Left lung (tissue), 10 donors: Measurements from ENCODE around the gene BCL11B. TPM values are rescaled to one million over a fixed set of nuclear protein-coding genes. Genes with fewer than 3 reads are reported as not detected.

Source experiments
- ATAC-seq: fragments of 200-7000 bp; cut with Tn5 transposase; one replicate; pipeline ENCODE4 v1.9.1; 2020; ENCODE audit warnings: moderate library complexity
- DNase-seq, 4 donors: peaks; one replicate each; pipeline ENCODE4 v3.0.0-alpha.2; 2013 to 2020
- H3K27ac ChIP-seq, 2 donors: fragments of 200-600 bp; sonication (generic) in 1 of 2; one replicate each; pipeline versions ENCODE4 v1.5.0 to v1.8.0; 2020 to 2021
- H3K27me3 ChIP-seq, 2 donors: fragments of 200-600 bp; sonication (generic) in 1 of 2; one replicate each; pipeline versions ENCODE4 v1.5.0 to v1.8.0; 2020 to 2021
- H3K36me3 ChIP-seq, 2 donors: fragments of 200-600 bp; sonication (generic) in 1 of 2; one replicate each; pipeline versions ENCODE4 v1.5.0 to v1.8.0; 2020 to 2021
- H3K4me1 ChIP-seq, 2 donors: fragments of 200-600 bp; one replicate each; pipeline ENCODE4 v1.8.0; 2021
- H3K4me3 ChIP-seq, 2 donors: fragments of 200-600 bp; sonication (generic) in 1 of 2; one replicate each; pipeline versions ENCODE4 v1.5.0 to v1.8.0; 2020 to 2021; ENCODE audit warnings: mild to moderate bottlenecking in 1 of 2
- H3K9me3 ChIP-seq, 2 donors: fragments of 200-600 bp; sonication (generic) in 1 of 2; one replicate each; pipeline versions ENCODE4 v1.5.0 to v1.8.0; 2020 to 2021
- CTCF ChIP-seq, 2 donors: fragments of 200-600 bp; sonication (generic) in 1 of 2; IDR thresholded peaks; one replicate each; pipeline versions ENCODE4 v1.5.0 to v1.8.0; 2021; ENCODE audit warnings: antibody characterized with exemption in 2 of 2
- intact Hi-C, 2 donors: fragments of 100-400 bp; cut with DNase I; formaldehyde crosslinking; loops; one replicate each; pipeline versions ENCODE4 v1.11.2 to v1.14.2; 2022
- polyA plus RNA-seq, 6 donors: library from polyadenylated mRNA; unstranded; fragments of 120-200 nt; gene quantifications; one replicate each; pipeline ENCODE4 v1.2.1, GENCODE V29; 2013; ENCODE audit not compliant: insufficient read length in 6 of 6
- total RNA-seq, 2 donors: library from RNA; stranded (reverse); fragmentation: NEBNext Ultra II Directional; extraction: Animal tissue kit (Norgen Biotek cat#: 25700); gene quantifications; one replicate each; pipeline ENCODE4 v1.2.1, GENCODE V29; 2021
- donor health status: DM: no; HTN: yes; CAD: no.
- donor health status: DM: no; HTN: no; CAD: no.

BCL11B gene
- total and polyA plus RNA-seq, 8 donors, result 1.4 to 3.6 (median 3.2) TPM

DNA sequence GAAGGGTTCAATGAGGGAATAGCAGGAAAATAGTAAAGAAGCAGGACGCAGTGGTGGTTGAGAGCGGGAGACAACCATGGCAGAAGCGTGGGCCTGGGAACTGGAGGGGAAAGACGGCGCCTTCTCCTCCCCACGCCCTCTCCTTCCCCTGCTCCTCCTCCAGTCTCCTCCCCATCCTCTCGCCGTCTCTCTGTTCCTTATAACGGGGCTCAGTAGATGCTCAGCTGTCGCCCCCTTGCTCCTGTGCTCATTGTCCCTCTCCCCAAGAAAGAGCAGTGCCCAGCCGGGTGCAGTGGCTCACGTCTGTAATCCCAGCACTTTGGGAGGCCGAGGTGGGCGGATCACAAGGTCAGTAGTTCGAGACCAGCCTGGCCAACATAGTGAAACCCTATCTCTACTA lies 142.0 kb downstream of the BCL11B start:
- TF ChIP-seq CTCF (IDR thresholded peaks at IDR 0.05), result no peak
- intact Hi-C loops, result no loop called here
- DNase-seq, result no peak

GRCh38 chr14:99129211-99129696 lies 142.7 kb downstream of the BCL11B start:
- Histone ChIP-seq H3K36me3 (no peaks in the 10 kb centered on the region), H3K9me3 (no peaks in the 10 kb centered on the region), H3K27me3 (no peaks in the 10 kb centered on the region), H3K4me1 (peaks cover 0 to 13% of the 10 kb centered on the region in 2 donors), H3K27ac (no peak overlapping the region), H3K4me3 (no peak overlapping the region)
- TF ChIP-seq CTCF (IDR thresholded peaks at IDR 0.05), result no peak
- ATAC-seq (no peak), DNase-seq (no peak)
- intact Hi-C loops, result no loop called here

More for the DNA sequence above, 142.0 kb downstream of the BCL11B start:
- H3K4me3 ChIP-seq, result no peak overlapping the region
- no peaks in the 10 kb centered on the region for H3K27me3 ChIP-seq
- H3K4me1 ChIP-seq, result peaks cover 0 to 13% of the 10 kb centered on the region in 2 donors
- no peak overlapping the region for H3K27ac ChIP-seq
- H3K9me3 ChIP-seq, result no peaks in the 10 kb centered on the region
- no peak for ATAC-seq
- no peaks in the 10 kb centered on the region for H3K36me3 ChIP-seq

DNA sequence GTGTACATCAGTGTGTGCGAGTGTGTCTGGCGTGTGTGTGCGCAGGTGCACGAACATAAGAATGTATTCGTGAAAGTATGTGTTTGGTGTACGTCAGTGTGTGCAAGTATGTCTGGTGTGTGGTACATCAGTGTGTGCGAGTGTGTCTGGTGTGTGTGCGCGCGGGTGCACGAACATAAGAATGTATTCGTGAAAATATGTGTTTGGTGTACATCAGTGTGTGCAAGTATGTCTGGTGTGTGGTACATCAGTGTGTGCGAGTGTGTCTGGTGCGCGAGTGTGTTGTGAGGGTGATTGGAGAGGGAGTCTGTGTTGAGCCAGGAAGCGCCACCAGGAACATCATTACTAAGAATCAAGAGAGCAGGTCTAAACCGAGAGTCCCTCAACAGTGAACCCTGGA lies 143.8 kb downstream of the BCL11B start:
- intact Hi-C loops, result no loop called here
- Histone ChIP-seq H3K27me3 (no peaks in the 10 kb centered on the region), H3K9me3 (no peaks in the 10 kb centered on the region), H3K4me3 (no peak overlapping the region), H3K4me1 (peaks cover 0 to 4% of the 10 kb centered on the region in 2 donors), H3K27ac (no peak overlapping the region), H3K36me3 (no peaks in the 10 kb centered on the region)
- ATAC-seq, result no peak
- no peak for DNase-seq
- TF ChIP-seq CTCF (IDR thresholded peaks at IDR 0.05), result no peak

- H3K4me3 ChIP-seq, result no peak overlapping the region
- no peaks in the 10 kb centered on the region for H3K36me3 ChIP-seq
- H3K27ac ChIP-seq, result no peak overlapping the region
- DNase-seq (peak in 1 of 4 donors; percentile 37), ATAC-seq (peak; percentile 14)
- H3K27me3 ChIP-seq, result no peaks in the 10 kb centered on the region
- H3K9me3 ChIP-seq, result no peaks in the 10 kb centered on the region
- intact Hi-C loops, result no loop called here
- TF ChIP-seq CTCF (IDR thresholded peaks at IDR 0.05), result no peak
- peaks cover 0 to 4% of the 10 kb centered on the region in 2 donors for H3K4me1 ChIP-seq
These were observed 144.3 kb downstream of the BCL11B start for GRCh38 chr14:99127651-99128167.

DNA sequence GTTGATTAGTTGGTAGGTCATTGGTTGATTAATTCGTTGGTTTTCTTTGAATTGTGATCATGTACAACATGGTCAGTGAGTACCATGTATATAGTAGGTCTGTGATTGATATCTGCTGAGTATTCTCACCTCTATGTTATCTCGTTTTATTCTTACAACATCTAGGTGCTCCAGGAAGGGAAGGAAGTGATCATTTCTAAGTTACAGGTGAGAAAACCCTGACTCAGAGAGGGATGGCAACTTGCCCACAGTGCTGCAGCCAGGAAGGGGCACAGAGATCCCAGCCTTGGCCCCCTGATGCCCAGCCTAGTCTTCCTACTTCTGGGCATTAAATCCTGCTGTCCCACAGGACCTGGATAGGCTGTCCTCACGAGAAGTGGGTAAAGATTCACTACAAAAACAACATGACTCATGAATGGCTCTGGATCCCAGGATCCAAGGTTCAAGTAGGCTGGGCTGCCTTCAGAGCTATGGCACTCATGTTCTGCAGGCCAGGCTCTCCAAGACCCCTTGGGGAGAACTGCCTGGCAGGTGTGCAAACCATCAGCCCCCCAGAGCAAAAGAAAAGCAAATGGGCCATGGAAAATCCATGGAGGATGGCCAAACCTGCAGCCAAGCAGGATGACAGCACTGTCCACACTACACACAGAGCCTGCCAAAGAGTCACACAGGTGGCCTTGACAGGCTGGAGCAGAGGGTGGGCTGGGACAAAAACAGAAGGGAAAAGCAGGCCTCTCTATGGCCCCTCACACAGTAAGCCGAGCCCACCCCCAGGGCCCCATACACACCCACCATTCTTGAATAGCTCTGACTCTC lies 146.2 kb downstream of the BCL11B start:
- DNase-seq, result no peak
- peaks cover 0 to 4% of the 10 kb centered on the region in 2 donors for H3K4me1 ChIP-seq
- ATAC-seq, result no peak
- TF ChIP-seq CTCF (IDR thresholded peaks at IDR 0.05), result no peak
- H3K9me3 ChIP-seq, result no peaks in the 10 kb centered on the region
- no peak overlapping the region for H3K27ac ChIP-seq
- no peaks in the 10 kb centered on the region for H3K36me3 ChIP-seq
- peaks cover 0 to 9% of the 10 kb centered on the region in 2 donors for H3K27me3 ChIP-seq
- intact Hi-C loops, result no loop called here
- no peak overlapping the region for H3K4me3 ChIP-seq
